ENCODE data around the gene PRPF40B. TPM values are rescaled to one million over a fixed set of nuclear protein-coding genes. Genes with fewer than 3 reads are reported as not detected.

Gene PRPF40B
- total and polyA plus RNA-seq, 9 of the 15 experiments (the other 6 are each of a cell fraction or from before 2014, with no cell fraction given): 0.55 to 10.6 (median 4.8) TPM

GRCh38 chr12:49662998-49663843 is 39.9 kb downstream of the PRPF40B start (continued):
- TF ChIP-seq, protein P1, sequence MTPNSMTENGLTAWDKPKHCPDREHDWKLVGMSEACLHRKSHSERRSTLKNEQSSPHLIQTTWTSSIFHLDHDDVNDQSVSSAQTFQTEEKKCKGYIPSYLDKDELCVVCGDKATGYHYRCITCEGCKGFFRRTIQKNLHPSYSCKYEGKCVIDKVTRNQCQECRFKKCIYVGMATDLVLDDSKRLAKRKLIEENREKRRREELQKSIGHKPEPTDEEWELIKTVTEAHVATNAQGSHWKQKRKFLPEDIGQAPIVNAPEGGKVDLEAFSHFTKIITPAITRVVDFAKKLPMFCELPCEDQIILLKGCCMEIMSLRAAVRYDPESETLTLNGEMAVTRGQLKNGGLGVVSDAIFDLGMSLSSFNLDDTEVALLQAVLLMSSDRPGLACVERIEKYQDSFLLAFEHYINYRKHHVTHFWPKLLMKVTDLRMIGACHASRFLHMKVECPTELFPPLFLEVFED (CRISPR knock-in tag; conservative IDR thresholded peaks at IDR 0.05): peak; percentile 65; the same call in 1 of the 2 replicates
- TF ChIP-seq, protein P2, sequence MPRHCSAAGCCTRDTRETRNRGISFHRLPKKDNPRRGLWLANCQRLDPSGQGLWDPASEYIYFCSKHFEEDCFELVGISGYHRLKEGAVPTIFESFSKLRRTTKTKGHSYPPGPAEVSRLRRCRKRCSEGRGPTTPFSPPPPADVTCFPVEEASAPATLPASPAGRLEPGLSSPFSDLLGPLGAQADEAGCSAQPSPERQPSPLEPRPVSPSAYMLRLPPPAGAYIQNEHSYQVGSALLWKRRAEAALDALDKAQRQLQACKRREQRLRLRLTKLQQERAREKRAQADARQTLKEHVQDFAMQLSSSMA (CRISPR knock-in tag; IDR thresholded peaks at IDR 0.05): no peak
- TF ChIP-seq ZKSCAN8 (CRISPR knock-in tag; IDR thresholded peaks at IDR 0.05) (0 out of 2 replicates have a peak, but pooled peaks have one; percentile 25), GABPA (tag; conservative IDR thresholded peaks at IDR 0.05; ENCODE audit: low read depth) (peak; percentile 91), ZFP30 (CRISPR knock-in tag; IDR thresholded peaks at IDR 0.05; ENCODE audit: borderline replicate concordance) (no peak), PRDM10 (IDR thresholded peaks at IDR 0.05; ENCODE audit: partially characterized antibody) (no peak)
- TF ChIP-seq, protein P3, sequence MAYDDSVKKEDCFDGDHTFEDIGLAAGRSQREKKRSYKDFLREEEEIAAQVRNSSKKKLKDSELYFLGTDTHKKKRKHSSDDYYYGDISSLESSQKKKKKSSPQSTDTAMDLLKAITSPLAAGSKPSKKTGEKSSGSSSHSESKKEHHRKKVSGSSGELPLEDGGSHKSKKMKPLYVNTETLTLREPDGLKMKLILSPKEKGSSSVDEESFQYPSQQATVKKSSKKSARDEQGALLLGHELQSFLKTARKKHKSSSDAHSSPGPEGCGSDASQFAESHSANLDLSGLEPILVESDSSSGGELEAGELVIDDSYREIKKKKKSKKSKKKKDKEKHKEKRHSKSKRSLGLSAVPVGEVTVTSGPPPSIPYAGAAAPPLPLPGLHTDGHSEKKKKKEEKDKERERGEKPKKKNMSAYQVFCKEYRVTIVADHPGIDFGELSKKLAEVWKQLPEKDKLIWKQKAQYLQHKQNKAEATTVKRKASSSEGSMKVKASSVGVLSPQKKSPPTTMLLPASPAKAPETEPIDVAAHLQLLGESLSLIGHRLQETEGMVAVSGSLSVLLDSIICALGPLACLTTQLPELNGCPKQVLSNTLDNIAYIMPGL (CRISPR knock-in tag; IDR thresholded peaks at IDR 0.05): no peak

Data from K562 (cell line).